ENCODE measurements around the gene GAREM1. TPM values are rescaled to one million over a fixed set of nuclear protein-coding genes. Genes with fewer than 3 reads are reported as not detected.

GAREM1 gene
- total RNA-seq, 6 donors from 2014 or later, result 8.1 to 21.0 (median 13.7) TPM

- Histone ChIP-seq H3K9me3 (no peaks in the 10 kb centered on the region), H3K27me3 (no peaks in the 10 kb centered on the region), H3K36me3 (peaks cover 0 to 12% (median 0%) of the 10 kb centered on the region in 4 donors), H3K4me1 (no peaks in the 10 kb centered on the region), H3K27ac (no peak overlapping the region), H3K4me3 (no peak overlapping the region)
- WGBS, 2 donors, result 57 to 67% methylated on average over 5 of the region's 5 CpGs
- DNase-seq, result no peak
- peak; percentile 49 to 83 for ATAC-seq (ENCODE audit: low FRiP score in 2 of 2)
- TF ChIP-seq CTCF (IDR thresholded peaks at IDR 0.05) (peak; percentile 13 to 73 (median 48)), POLR2A (IDR thresholded peaks at IDR 0.05) (no peak), POLR2AphosphoS5 (IDR thresholded peaks at IDR 0.05) (no peak)
Measured at GRCh38 chr18:32271672-32272208, 198.9 kb downstream of the GAREM1 start.

GRCh38 chr18:32270341-32270740 lies 200.3 kb downstream of the GAREM1 start:
- no peak for ATAC-seq (ENCODE audit: low FRiP score in 2 of 2)
- no peak for DNase-seq
- Histone ChIP-seq H3K4me1 (no peaks in the 10 kb centered on the region), H3K27ac (no peak overlapping the region), H3K4me3 (no peak overlapping the region), H3K27me3 (no peaks in the 10 kb centered on the region), H3K9me3 (no peaks in the 10 kb centered on the region), H3K36me3 (peaks cover 0 to 12% (median 0%) of the 10 kb centered on the region in 4 donors)
- WGBS, 2 donors, result 88 to 94% methylated on average over 8 of the region's 8 CpGs
- TF ChIP-seq CTCF (IDR thresholded peaks at IDR 0.05) (no peak), EP300 (IDR thresholded peaks at IDR 0.05) (no peak), POLR2A (IDR thresholded peaks at IDR 0.05) (no peak), POLR2AphosphoS5 (IDR thresholded peaks at IDR 0.05) (no peak)

- no peaks in the 10 kb centered on the region for H3K4me1 ChIP-seq
- no peaks in the 10 kb centered on the region for H3K9me3 ChIP-seq
- no peak overlapping the region for H3K4me3 ChIP-seq
- ATAC-seq (ENCODE audit: low FRiP score in 2 of 2) (no peak), DNase-seq (no peak)
- H3K27me3 ChIP-seq, result no peaks in the 10 kb centered on the region
- TF ChIP-seq EP300 (IDR thresholded peaks at IDR 0.05) (no peak), POLR2A (IDR thresholded peaks at IDR 0.05) (no peak), CTCF (IDR thresholded peaks at IDR 0.05) (no peak), POLR2AphosphoS5 (IDR thresholded peaks at IDR 0.05) (no peak)
- peaks cover 0 to 12% (median 0%) of the 10 kb centered on the region in 4 donors for H3K36me3 ChIP-seq
- no peak overlapping the region for H3K27ac ChIP-seq
- 76 to 82% methylated on average over 4 of the region's 4 CpGs for WGBS, 2 donors
Measured at GRCh38 chr18:32267463-32267862, 203.2 kb downstream of the GAREM1 start.

- ATAC-seq (ENCODE audit: low FRiP score in 2 of 2), result no peak
- no peaks in the 10 kb centered on the region for H3K4me1 ChIP-seq
- no peak overlapping the region for H3K27ac ChIP-seq
- TF ChIP-seq EP300 (IDR thresholded peaks at IDR 0.05) (no peak), POLR2AphosphoS5 (IDR thresholded peaks at IDR 0.05) (no peak), POLR2A (IDR thresholded peaks at IDR 0.05) (no peak), CTCF (IDR thresholded peaks at IDR 0.05) (no peak)
- 42 to 43% methylated on average over 2 of the region's 2 CpGs for WGBS, 2 donors
- H3K36me3 ChIP-seq, result peaks cover 0 to 10% (median 0%) of the 10 kb centered on the region in 4 donors
- H3K4me3 ChIP-seq, result no peak overlapping the region
- H3K9me3 ChIP-seq, result no peaks in the 10 kb centered on the region
- no peak for DNase-seq
- no peaks in the 10 kb centered on the region for H3K27me3 ChIP-seq
Measured at GRCh38 chr18:32264401-32264800, 206.3 kb downstream of the GAREM1 start.

- whole genome bisulfite sequencing, 2 donors, result 81 to 82% methylated on average over 1 of the region's 1 CpG
- no peak for ATAC-seq (ENCODE audit: low FRiP score in 2 of 2)
- Histone ChIP-seq H3K36me3 (no peaks in the 10 kb centered on the region), H3K9me3 (no peaks in the 10 kb centered on the region), H3K4me1 (no peaks in the 10 kb centered on the region), H3K27ac (no peak overlapping the region), H3K27me3 (no peaks in the 10 kb centered on the region), H3K4me3 (no peak overlapping the region)
- TF ChIP-seq EP300 (IDR thresholded peaks at IDR 0.05), result no peak
- TF ChIP-seq POLR2A (IDR thresholded peaks at IDR 0.05), result no peak
- TF ChIP-seq CTCF (IDR thresholded peaks at IDR 0.05), result no peak
- TF ChIP-seq POLR2AphosphoS5 (IDR thresholded peaks at IDR 0.05), result no peak
- no peak for DNase-seq
Measured at GRCh38 chr18:32262092-32262491, 208.6 kb downstream of the GAREM1 start.

Data from upper lobe of left lung (tissue), 6 donors.